ENCODE measurements around the gene KCND3.

DNA sequence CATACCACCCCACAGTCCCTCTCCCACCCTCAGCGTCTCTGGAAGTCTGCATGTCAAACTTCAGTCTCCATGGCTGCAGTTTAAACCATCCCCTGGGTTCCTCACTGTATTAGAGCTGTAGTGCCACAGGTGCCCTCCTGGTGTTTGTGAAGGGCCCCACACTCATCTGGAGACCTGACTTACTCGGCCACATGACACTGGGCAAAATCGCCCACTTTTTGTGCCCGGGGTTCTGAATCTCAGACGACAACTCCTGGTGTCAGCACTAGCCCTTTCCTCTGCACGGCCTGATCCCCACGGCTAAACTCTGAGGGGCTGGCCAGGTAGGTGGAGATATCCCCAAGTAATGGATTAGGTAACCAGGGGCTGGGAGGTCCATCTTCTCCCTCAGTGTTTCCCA, 256.8 kb downstream of the KCND3 start:
- TF ChIP-seq GATA2 (IDR thresholded peaks at IDR 0.05; ENCODE audit: low read depth, low read length) (no peak), GATA3 (IDR thresholded peaks at IDR 0.05; ENCODE audit: low read depth, low read length) (no peak)
